LNCaP clone FGC (cell line): ENCODE results near the gene CHD3.

Source experiments
- DNase-seq: peaks from one replicate; pipeline ENCODE4 v3.0.0-alpha.2; 2011; ENCODE audit warnings: low read depth
- H3K4me3 ChIP-seq: 2 replicates; pipeline ENCODE4 v1.5.1; 2011; ENCODE audit warnings: mild to moderate bottlenecking, low read depth, low read length, control low read depth
- CTCF ChIP-seq: IDR thresholded peaks from 2 replicates; pipeline ENCODE4 v1.5.1; 2012; ENCODE audit warnings: mild to moderate bottlenecking; ENCODE audit not compliant: control insufficient read depth, insufficient read depth; ENCODE audit errors: extremely low read depth

Gene CHD3

GRCh38 chr17:7846765-7847661 lies 41.6 kb upstream of the CHD3 start:
- DNase-seq, result no peak
- no peak for TF ChIP-seq CTCF

DNA sequence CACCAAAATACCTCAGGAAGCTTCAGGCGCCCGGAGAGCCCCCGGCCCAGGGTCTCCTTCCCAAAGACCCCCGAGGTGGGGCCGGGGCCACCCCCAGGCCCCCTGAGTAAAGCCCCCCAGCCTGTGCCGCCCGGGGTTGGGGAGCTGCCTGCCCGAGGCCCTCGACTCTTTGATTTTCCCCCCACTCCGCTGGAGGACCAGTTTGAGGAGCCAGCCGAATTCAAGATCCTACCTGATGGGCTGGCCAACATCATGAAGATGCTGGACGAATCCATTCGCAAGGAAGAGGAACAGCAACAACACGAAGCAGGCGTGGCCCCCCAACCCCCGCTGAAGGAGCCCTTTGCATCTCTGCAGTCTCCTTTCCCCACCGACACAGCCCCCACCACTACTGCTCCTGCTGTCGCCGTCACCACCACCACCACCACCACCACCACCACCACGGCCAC lies 40.4 kb upstream of the CHD3 start:
- TF ChIP-seq CTCF, result no peak
- H3K4me3 ChIP-seq, result no peak overlapping the region
- no peak for DNase-seq

More at GRCh38 chr17:7846765-7847661, 41.6 kb upstream of the CHD3 start:
- H3K4me3 ChIP-seq, result no peak overlapping the region

GRCh38 chr17:7848739-7849129 lies 39.9 kb upstream of the CHD3 start:
- DNase-seq, result no peak
- no peak for TF ChIP-seq CTCF
- H3K4me3 ChIP-seq, result no peak overlapping the region

GRCh38 chr17:7849130-7849750 lies 39.3 kb upstream of the CHD3 start:
- TF ChIP-seq CTCF, result no peak
- DNase-seq, result no peak

DNA sequence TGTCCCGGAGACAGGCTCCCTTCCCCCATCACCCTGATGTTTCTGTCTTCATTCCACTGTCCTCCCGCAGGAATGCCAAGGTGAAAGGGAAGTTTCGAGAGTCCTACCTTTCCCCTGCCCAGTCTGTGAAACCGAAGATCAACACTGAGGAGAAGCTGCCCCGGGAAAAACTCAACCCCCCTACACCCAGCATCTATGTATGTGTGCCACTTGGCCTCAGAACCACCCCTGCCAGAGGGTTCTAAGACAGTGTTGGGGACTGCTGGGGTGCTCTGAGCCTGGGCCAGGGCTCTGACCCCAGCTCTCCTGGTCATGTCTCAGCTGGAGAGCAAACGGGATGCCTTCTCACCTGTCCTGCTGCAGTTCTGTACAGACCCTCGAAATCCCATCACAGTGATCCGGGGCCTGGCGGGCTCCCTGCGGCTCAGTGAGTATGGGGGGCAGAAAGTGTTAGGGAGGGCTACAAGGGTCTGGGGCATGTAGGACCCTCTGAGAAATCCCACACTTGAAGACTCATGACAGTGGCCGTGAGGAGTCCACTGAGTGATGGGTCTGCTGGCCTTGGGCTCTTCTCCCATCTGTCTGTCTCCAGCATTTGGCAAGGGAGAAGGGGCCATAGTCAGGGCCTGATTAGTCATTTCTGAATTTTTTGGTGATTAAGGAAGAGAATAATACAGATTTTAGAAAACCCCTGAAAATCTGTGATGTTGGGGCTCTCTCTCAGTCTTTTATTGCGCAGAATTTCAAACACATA lies 38.7 kb upstream of the CHD3 start:
- H3K4me3 ChIP-seq, result no peak overlapping the region
- DNase-seq, result no peak
- no peak for TF ChIP-seq CTCF

More at GRCh38 chr17:7849130-7849750, 39.3 kb upstream of the CHD3 start:
- H3K4me3 ChIP-seq, result no peak overlapping the region

DNA sequence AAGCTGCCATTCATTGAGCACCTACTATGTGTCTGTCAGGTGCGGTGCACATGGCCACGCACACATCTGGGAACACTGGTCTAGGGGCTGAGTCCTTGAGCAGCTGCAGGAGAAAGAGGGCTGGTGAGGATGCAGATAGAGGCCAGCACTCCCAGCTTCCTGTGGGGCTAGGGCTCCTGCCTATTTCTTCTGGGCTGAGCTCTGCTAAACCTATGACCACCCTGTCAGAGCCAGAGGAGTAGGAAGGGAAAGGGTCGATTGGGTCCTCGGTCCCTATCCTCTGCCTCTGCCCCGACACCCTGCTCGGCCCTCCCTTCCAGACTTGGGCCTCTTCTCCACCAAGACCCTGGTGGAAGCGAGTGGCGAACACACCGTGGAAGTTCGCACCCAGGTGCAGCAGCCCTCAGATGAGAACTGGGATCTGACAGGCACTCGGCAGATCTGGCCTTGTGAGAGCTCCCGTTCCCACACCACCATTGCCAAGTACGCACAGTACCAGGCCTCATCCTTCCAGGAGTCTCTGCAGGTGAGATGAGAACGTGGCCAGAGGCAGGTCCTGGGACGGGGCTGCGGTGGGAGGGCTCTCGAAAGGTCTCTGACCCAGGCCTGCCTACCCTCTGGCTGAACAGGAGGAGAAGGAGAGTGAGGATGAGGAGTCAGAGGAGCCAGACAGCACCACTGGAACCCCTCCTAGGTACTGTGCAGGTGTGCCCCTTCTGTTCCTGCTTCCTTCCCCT lies 37.7 kb upstream of the CHD3 start:
- no peak for TF ChIP-seq CTCF
- DNase-seq, result no peak
- H3K4me3 ChIP-seq, result peak overlapping the region; percentile 42
